Measurements from ENCODE around the gene LTBP3. TPM values are rescaled to one million over a fixed set of nuclear protein-coding genes. Genes with fewer than 3 reads are reported as not detected.

The LTBP3 gene
- polyA plus RNA-seq, 1 donor from 2014 or later: 37.4 TPM

DNA sequence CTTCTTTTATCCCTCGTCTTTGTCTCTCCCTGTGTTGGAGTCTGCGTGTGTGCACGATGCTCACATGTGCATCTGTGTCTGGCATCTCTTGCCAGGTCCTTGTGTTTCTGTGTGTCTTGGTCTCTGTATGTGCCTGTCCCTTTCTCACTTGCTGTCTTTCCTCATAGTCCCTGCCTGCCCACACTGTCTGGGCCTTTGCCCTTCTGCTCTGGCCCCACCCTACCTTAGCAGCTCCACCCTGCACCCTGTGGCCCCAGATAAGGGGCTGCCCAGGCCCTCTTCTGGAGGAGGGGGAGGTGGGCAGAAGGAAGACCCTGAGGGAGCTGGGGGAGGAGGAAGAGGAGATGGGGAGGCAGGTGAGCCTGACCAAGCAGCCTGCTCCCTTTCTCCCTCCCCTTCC lies 20.5 kb upstream of the LTBP3 start:
- Mint-ChIP-seq H3K4me1 (peaks cover 10 to 32% (median 18%) of the 10 kb centered on the region in 3 donors), H3K9me3 (no peaks in the 10 kb centered on the region), H3K4me3 (peak overlapping the region in 3 of 4 donors; percentile 45 to 97 (median 68)), H3K27ac (peak overlapping the region; percentile 92 to 99 (median 97)), H3K27me3 (peaks cover 2% of the 10 kb centered on the region), H3K36me3 (no peaks in the 10 kb centered on the region)

DNA sequence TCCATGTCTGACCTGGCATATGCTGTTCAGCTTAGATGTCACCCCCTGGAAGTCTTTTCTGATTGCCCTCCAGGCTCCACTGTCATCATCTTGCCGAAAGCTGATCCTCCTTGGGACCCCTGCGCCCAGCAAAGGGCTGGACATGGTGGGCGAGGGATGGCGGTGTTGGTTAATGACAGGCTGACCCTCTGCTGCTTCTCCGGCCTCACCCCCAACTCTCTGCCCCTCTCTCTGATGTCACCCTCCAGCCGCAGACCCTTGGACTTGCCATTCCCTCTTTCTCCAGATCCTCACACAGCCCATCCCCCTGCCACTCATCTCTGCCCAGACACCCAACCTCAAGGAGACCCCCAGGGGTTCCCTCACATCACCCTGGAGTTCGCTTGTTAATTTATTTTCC lies 20.0 kb upstream of the LTBP3 start:
- Mint-ChIP-seq H3K4me1 (peaks cover 10 to 33% (median 18%) of the 10 kb centered on the region in 3 donors), H3K27ac (peak overlapping the region; percentile 92 to 99 (median 97)), H3K27me3 (peaks cover 2% of the 10 kb centered on the region), H3K4me3 (peak overlapping the region; percentile 68 to 97 (median 89)), H3K36me3 (no peaks in the 10 kb centered on the region), H3K9me3 (no peaks in the 10 kb centered on the region)

DNA sequence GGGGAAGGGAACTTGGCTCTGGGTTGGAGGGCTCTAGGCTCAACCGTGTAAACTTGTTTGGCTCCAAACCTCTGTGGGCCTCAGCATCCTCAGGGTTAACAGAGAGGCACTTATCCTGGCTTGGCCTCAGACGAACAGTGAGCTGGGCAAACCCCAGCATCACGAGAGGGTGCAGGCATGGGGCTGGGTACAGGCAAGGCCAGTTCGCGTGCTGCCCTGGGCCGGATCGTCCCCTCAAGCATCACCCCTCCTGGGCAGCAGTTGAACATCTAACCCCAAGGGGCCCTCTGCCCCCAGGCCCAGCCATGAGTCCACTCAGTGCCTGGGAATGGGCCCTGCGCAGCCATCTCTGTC lies 19.6 kb upstream of the LTBP3 start:
- Mint-ChIP-seq H3K4me3 (peak overlapping the region; percentile 86 to 97 (median 94)), H3K4me1 (peaks cover 12 to 31% (median 18%) of the 10 kb centered on the region in 3 donors), H3K9me3 (no peaks in the 10 kb centered on the region), H3K36me3 (no peaks in the 10 kb centered on the region), H3K27ac (peak overlapping the region; percentile 92 to 99 (median 97)), H3K27me3 (peaks cover 2% of the 10 kb centered on the region)

DNA sequence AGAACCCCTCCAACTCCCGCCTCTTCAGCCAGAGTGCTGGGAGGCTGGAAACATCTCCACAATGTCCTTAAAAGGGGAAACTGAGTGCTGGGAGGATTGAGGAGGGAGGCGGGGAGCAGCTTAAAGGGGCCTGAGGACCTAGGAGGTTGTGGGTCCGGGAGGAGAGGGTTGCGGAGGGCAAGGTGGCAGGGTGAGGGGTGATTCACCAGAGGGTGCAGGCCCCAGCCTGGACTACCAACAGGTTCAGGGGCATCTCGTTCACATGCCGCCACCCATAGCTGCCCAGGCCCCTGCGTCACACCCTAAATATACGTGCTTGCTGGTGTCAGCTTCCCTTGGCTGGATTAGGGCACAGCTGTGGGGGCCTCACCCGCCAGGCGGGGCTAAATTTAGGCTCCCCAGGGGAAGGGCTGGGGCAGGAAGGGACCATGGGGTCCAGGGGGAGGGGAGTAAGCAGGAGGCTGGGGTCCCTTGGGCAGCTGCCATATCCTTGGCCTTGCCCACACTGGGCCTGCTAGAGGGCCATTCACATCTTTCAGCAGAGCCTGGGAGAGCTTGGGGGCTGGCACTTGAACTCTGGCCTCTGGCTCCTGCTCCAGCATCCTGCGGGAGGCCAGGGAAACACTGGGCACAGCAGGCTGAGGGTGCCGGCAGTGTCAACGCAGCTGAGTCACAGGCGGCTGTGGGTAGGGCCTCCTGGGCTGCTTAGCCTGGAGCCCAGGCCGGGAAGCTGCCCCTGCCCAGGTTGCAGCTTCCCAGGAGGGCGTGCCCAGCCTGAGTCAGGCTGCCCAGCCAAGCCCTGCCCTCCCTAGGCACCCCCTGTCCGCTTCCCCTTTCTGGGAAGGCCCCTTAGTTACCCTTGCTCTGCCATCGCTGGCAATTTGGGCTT lies 19.0 kb upstream of the LTBP3 start:
- peaks cover 2% of the 10 kb centered on the region for H3K27me3 Mint-ChIP-seq
- peak overlapping the region; percentile 92 to 99 (median 97) for H3K27ac Mint-ChIP-seq
- H3K4me3 Mint-ChIP-seq: peak overlapping the region; percentile 92 to 97 (median 95)
- peaks cover 13 to 29% (median 19%) of the 10 kb centered on the region in 3 donors for H3K4me1 Mint-ChIP-seq
- no peaks in the 10 kb centered on the region for H3K36me3 Mint-ChIP-seq
- no peaks in the 10 kb centered on the region for H3K9me3 Mint-ChIP-seq

DNA sequence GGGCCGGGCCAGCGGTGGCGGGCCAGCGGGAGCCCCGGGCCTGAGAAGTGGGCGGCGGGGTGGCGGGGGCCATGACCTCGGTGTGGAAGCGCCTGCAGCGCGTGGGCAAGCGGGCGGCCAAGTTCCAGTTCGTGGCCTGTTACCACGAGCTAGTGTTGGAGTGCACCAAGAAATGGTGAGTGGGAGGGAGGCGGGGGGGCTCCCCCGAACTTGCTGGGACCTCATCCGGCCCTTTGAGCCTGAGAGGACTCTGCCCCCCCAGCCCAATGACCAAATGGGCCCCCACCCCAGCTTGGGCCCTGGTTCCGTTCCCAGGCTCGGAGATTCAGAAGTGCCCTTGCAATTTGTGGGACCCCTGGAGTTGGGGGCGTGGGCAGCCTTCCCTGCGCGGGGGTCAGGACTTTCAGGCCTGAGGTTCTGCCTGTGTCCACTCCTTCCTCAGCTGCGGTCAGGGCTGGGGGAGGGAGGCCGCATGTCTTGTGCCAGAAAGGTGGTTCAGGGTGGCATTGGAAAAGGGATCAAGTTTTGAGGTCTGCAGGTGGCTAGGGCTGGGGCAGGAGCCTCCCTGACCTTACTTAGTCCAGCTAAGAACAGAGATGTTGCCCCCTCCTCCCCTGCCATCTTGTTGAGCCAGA lies 18.2 kb upstream of the LTBP3 start:
- Mint-ChIP-seq H3K4me3 (peak overlapping the region; percentile 92 to 97 (median 95)), H3K27me3 (peaks cover 2% of the 10 kb centered on the region), H3K4me1 (peaks cover 21 to 36% (median 26%) of the 10 kb centered on the region in 3 donors)

DNA sequence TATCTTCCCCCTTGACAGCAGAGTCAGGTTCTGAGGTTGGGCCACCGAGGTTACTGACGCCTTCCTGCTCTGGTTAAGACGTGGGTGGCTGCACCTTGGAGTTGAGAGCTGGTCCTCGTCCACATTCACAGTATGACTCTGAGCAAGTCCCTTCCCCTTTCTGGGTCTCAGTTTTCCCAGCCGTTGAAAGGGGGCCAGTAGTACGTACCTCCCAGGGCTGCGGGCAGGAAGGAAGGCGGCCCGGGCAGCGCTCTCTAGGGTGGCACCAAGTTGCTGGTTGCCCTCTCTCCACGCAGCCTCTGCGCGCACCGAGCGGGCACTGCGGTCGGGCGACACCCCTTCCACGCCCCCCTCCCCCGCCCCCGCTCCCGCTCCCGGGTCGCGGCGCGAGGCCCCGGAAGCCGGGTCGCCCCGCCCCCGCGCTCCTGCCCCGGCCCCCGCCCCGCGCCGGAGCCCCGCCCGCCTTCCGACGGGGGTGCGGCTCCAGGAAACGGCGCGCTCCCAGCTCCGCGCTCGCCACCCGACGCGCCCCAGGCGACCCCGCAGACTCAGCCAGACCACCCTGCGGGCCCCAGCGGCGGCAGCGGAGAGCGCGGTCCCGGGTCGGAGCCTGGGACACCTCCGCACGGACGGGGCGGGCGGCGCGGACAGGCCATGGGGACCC lies 17.5 kb upstream of the LTBP3 start, which contains the start of gene EHBP1L1:
EHBP1L1 (plus strand) TSS at position 486 of the 664 bp plus-strand sequence. CDS start 250 bp downstream, outside the sequence.
- Mint-ChIP-seq H3K36me3 (no peaks in the 10 kb centered on the region), H3K27me3 (peaks cover 2% of the 10 kb centered on the region), H3K4me1 (peaks cover 23 to 36% (median 26%) of the 10 kb centered on the region in 3 donors), H3K9me3 (no peaks in the 10 kb centered on the region), H3K27ac (peak within 1 kb of the TSS; percentile 95 to 100 (median 99)), H3K4me3 (peak within 1 kb of the TSS; percentile 92 to 98 (median 98))

More for the DNA sequence above, 18.2 kb upstream of the LTBP3 start:
- Mint-ChIP-seq H3K9me3 (no peaks in the 10 kb centered on the region), H3K27ac (peak overlapping the region; percentile 92 to 99 (median 97)), H3K36me3 (no peaks in the 10 kb centered on the region)

DNA sequence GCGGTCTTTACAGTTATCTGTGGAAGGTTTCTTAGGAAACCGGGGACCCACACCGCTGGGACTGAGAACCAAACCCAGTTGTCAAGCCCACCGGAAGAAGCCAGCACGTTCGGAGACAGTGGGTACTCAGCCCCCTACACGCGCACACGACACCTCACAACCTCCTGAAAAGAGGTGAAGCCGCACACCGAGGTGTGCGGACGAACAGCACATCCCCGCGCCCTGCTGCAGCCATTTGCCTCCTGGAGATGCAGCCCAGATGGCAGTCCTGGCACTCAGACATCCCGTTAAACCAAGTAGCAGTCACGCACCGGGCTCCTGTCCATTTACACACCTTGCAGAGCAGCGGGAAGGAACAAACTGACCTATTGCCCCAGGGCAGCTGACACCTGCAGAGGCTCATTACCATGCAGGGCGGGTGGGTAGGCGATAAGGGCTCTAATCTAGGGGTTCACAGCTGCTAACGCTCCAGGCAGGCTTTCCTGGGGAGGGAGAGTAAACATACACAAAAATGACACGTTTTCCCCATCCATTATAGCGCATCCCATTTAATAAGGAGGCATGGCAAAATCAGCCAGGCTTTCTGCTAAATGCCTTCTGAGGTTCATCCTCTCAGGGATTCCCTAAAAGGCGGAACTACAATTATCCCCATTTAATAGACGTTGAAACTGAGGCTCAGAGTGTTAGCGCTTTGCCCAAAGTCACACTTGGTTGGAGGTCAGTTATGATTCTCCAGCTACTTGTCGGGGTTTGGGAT lies 16.8 kb upstream of the LTBP3 start:
- peak overlapping the region; percentile 92 to 98 (median 98) for H3K4me3 Mint-ChIP-seq
- peak overlapping the region; percentile 95 to 100 (median 99) for H3K27ac Mint-ChIP-seq
- H3K9me3 Mint-ChIP-seq: no peaks in the 10 kb centered on the region
- no peaks in the 10 kb centered on the region for H3K36me3 Mint-ChIP-seq
- peaks cover 26 to 42% (median 27%) of the 10 kb centered on the region in 3 donors for H3K4me1 Mint-ChIP-seq
- peaks cover 2% of the 10 kb centered on the region for H3K27me3 Mint-ChIP-seq

DNA sequence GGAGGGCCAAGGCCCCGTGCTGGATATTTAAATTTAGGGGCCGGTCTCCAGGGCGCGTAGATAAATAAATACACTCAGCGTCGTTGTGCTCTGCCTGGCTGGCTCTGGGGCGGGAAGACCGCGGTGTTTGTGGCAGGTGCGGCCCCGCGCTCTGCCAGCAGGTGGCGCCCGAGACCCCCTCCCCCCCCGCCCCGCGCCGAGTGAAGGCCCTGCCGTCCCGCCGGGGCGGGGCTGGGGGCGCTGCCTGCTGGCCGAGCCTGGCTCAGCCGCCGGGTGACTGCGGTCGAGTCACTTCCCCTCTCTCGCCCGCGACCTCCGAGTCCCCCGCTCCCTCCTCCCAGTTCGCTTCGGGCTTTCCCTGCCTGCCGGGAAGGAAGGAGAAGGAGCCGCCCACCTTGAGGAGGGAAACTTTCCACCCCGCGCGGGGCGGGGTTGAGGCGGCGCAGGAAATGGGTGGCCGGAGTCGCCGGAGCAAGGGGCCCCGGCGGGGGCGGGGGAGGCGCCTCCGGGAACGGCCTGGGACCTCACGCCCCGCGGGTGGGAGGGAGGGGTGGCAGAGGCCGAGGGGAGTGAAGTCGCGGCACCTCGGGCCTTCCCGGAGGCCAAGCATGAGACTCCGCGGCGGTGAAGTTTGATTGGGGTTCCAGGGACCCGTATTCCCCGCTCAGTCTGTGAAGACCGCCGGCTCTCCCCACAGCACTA lies 16.1 kb upstream of the LTBP3 start:
- Mint-ChIP-seq H3K9me3 (no peaks in the 10 kb centered on the region), H3K36me3 (no peaks in the 10 kb centered on the region), H3K27ac (peak overlapping the region; percentile 97 to 100 (median 99)), H3K4me3 (peak overlapping the region; percentile 92 to 98 (median 98)), H3K27me3 (peaks cover 2% of the 10 kb centered on the region), H3K4me1 (peaks cover 26 to 49% (median 31%) of the 10 kb centered on the region in 3 donors)

DNA sequence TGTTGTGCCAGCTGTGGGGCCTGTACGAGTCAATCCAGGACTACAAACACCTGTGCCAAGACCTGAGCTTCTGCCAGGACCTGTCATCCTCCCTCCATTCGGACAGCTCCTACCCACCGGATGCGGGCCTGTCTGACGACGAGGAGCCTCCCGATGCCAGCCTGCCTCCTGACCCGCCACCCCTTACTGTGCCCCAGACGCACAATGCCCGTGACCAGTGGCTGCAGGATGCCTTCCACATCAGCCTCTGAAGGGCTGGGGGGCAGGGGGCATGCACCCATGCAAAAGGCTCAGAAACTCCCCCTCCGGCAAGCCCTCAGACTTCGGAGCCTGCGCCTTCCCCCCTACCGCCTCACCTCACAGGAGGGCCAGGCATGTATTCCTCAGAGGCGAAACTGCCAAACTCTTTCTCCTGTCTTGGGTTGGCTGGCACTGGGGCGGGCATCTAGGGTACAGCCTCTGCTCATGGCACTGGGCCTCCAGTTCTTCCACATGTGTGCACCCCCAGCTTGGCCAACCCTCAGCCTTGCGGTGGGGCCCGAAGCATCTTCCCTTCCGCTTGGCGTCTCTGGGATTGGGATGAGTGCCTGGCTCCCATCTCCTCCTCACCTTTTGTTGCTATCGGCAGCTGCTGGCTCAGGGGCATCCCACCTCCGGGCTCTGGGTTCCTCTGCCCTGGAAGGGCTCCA lies 15.4 kb upstream of the LTBP3 start:
- H3K27ac Mint-ChIP-seq: peak overlapping the region; percentile 97 to 100 (median 99)
- peaks cover 2% of the 10 kb centered on the region for H3K27me3 Mint-ChIP-seq
- no peaks in the 10 kb centered on the region for H3K36me3 Mint-ChIP-seq
- H3K9me3 Mint-ChIP-seq: no peaks in the 10 kb centered on the region
- peaks cover 30 to 52% (median 37%) of the 10 kb centered on the region in 3 donors for H3K4me1 Mint-ChIP-seq
- peak overlapping the region; percentile 92 to 98 (median 97) for H3K4me3 Mint-ChIP-seq

DNA sequence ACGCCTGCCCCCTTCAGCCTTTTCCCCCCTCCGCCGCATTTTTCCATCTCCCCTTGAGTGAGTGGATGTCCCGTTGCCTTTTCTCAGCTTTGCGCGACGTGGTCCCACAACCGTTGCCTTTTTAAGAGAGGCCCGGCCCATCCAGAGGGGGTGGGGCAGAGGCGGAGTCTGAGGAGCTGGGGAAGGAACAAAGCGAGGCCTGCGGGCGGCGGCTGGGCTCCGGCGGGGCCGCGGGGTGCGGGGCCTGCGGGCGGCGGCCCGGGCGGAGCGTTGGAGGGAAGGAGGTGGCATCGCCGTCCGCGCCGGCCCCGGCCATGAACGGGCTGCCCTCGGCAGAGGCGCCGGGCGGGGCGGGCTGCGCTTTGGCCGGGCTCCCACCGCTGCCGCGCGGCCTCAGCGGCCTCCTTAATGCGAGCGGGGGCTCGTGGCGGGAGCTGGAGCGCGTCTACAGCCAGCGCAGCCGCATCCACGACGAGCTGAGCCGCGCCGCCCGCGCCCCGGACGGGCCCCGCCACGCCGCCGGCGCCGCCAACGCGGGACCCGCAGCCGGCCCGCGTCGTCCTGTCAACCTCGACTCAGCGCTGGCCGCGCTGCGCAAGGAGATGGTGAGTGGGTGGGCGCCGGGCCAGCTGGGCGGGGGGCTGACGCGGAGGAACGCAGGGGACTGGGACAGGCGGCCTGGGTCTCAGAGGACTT lies 14.3 kb upstream of the LTBP3 start, which contains the start of gene FAM89B:
FAM89B (plus strand) TSS at position 183 of the 696 bp plus-strand sequence; CDS start at position 315, 132 bp downstream.
- Mint-ChIP-seq H3K36me3 (no peaks in the 10 kb centered on the region), H3K27me3 (peaks cover 2% of the 10 kb centered on the region), H3K4me3 (peak within 1 kb of the TSS; percentile 97 to 99 (median 98)), H3K9me3 (no peaks in the 10 kb centered on the region), H3K27ac (peak within 1 kb of the TSS; percentile 95 to 100 (median 97)), H3K4me1 (peaks cover 28 to 49% (median 32%) of the 10 kb centered on the region in 3 donors)

DNA sequence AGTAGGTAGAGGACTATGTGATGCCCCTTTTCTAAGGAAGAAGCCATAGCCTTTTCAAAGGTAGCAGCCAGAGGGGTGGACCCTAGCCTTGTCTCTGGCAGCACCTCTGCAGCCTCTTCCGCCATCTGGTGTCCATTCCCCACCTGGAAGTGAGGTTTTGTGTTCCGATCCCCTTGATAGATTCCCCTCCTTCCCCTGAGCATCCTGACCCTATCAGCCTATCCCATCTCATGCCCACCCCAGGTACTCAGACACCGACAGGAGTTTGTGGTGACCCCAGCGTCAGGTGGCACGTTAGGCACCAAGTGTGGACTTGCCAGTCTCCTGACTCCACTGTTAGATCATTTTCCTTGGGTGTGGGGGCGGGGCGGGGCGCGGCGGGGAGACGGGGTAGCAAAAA lies 13.8 kb upstream of the LTBP3 start:
- peak overlapping the region; percentile 94 to 100 (median 95) for H3K27ac Mint-ChIP-seq
- H3K36me3 Mint-ChIP-seq: no peaks in the 10 kb centered on the region
- H3K4me3 Mint-ChIP-seq: peak overlapping the region; percentile 93 to 99 (median 96)
- H3K9me3 Mint-ChIP-seq: no peaks in the 10 kb centered on the region
- H3K27me3 Mint-ChIP-seq: peaks cover 2% of the 10 kb centered on the region
- H3K4me1 Mint-ChIP-seq: peaks cover 30 to 47% (median 30%) of the 10 kb centered on the region in 3 donors

DNA sequence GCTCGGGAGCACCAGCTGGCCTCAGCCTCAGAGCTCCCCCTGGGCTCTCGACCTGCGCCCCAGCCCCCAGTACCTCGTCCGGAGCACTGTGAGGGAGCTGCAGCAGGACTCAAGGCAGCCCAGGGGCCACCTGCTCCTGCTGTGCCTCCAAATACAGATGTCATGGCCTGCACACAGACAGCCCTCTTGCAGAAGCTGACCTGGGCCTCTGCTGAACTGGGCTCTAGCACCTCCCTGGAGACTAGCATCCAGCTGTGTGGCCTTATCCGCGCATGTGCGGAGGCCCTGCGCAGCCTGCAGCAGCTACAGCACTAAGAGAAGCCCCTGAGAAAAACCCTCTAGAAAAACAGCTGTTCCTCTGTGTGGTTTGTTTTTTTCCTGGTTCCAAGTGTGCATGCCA lies 13.3 kb upstream of the LTBP3 start:
- no peaks in the 10 kb centered on the region for H3K9me3 Mint-ChIP-seq
- H3K27ac Mint-ChIP-seq: peak overlapping the region; percentile 95 to 100 (median 99)
- peak overlapping the region; percentile 93 to 99 (median 96) for H3K4me3 Mint-ChIP-seq
- H3K27me3 Mint-ChIP-seq: peaks cover 2% of the 10 kb centered on the region
- no peaks in the 10 kb centered on the region for H3K36me3 Mint-ChIP-seq
- H3K4me1 Mint-ChIP-seq: peaks cover 28 to 44% (median 33%) of the 10 kb centered on the region in 3 donors

Measured in IgD-negative memory B cell (primary cell).